Heart right ventricle (tissue), 16 donors: ENCODE results near the gene TCF3. TPM values are rescaled to one million over a fixed set of nuclear protein-coding genes. Genes with fewer than 3 reads are reported as not detected.

Experiments
- ATAC-seq, 8 donors: fragments of 200-7000 bp; cut with Tn5 transposase; one replicate each; pipeline ENCODE4 v1.9.1; 2020; ENCODE audit warnings: mild to moderate bottlenecking in 8 of 8, moderate library complexity in 8 of 8, moderate number of reproducible peaks in 1 of 8
- DNase-seq, 2 donors: peaks; one replicate each; pipeline ENCODE4 v3.0.0-alpha.2; 2020
- H3K27ac ChIP-seq, 10 donors: fragments of 200-600 bp; sonication (generic) in 2 of 10; one replicate each; pipeline versions ENCODE4 v1.5.0 to v1.8.0; 2020 to 2022; ENCODE audit warnings: mild to moderate bottlenecking in 3 of 10
- H3K27me3 ChIP-seq, 7 donors: fragments of 200-600 bp; one replicate each; pipeline ENCODE4 v1.8.0; 2021 to 2022; ENCODE audit warnings: mild to moderate bottlenecking in 2 of 7
- H3K36me3 ChIP-seq, 9 donors: fragments of 200-600 bp; sonication (generic) in 1 of 9; one replicate each; pipeline versions ENCODE4 v1.5.0 to v1.8.0; 2020 to 2022; ENCODE audit warnings: mild to moderate bottlenecking in 2 of 9
- H3K4me1 ChIP-seq, 9 donors: fragments of 200-600 bp; sonication (generic) in 1 of 9; one replicate each; pipeline versions ENCODE4 v1.5.0 to v1.8.0; 2020 to 2022; ENCODE audit warnings: mild to moderate bottlenecking in 4 of 9
- H3K4me3 ChIP-seq, 10 donors: fragments of 200-600 bp; sonication (generic) in 2 of 10; one replicate each; pipeline versions ENCODE4 v1.5.0 to v1.8.0; 2020 to 2022; ENCODE audit warnings: mild to moderate bottlenecking in 7 of 10, moderate library complexity in 2 of 10
- H3K9me3 ChIP-seq, 11 donors: fragments of 200-600 bp in 10 of 11; sonication (generic) in 2 of 11; one replicate each; pipeline versions ENCODE4 v1.5.0 to v1.8.0; 2013 to 2022; ENCODE audit warnings: mild to moderate bottlenecking in 2 of 11, control low read depth in 1 of 11, moderate library complexity in 1 of 11
- WGBS, 2 donors: extraction: QIAGEN DNeasy Blood & Tissue Kit; methylation state at CpG; one replicate each; pipeline ENCODE4 v1.1.7; 2013; ENCODE audit warnings: inconsistent platforms in 1 of 2; 5-methylcytosine and 5-hydroxymethylcytosine counted together
- intact Hi-C, 10 donors: fragments of 100-400 bp; cut with DNase I; formaldehyde crosslinking; loops; one replicate each; pipeline versions ENCODE4 v1.11.1 to v1.14.2; 2022
- polyA plus RNA-seq, 2 donors: library from polyadenylated mRNA; stranded (reverse); fragments of 200-250 nt; gene quantifications; one replicate each; pipeline ENCODE4 v1.2.3, GENCODE V29; 2013
- total RNA-seq, 10 donors: library from RNA; stranded (reverse); fragmentation: NEBNext Ultra II Directional in 3 of 10; extraction: Animal tissue kit (Norgen Biotek cat#: 25700) in 3 of 10; gene quantifications; one replicate each; pipeline versions ENCODE4 v1.2.1 to v1.2.4, GENCODE V29; 2021 to 2023
- TF ChIP-seq, protein P1 (sequence below), 9 donors: fragments of 200-600 bp; sonication (generic) in 2 of 9; IDR thresholded peaks; one replicate each; pipeline versions ENCODE4 v1.5.0 to v1.8.0; 2021 to 2022; ENCODE audit warnings: antibody characterized with exemption in 9 of 9, mild to moderate bottlenecking in 5 of 9, moderate library complexity in 1 of 9
- donor health status: Arrhythmogenic right ventricular cardiomyopathy.
- donor health status: ischemic (EF 13 %, LVEDD 7.1; RV severe dilation, severe dysfunction).
- donor health status: healthy with polysubstance abuse.
- donor health status: DM: no; HTN: yes; CAD: no.
- donor health status: DM: no; HTN: no; CAD: no.
- donor health status: ischemic (EF 25% LVEDD 6.9; RV normal size, moderate dysfunction).
- donor health status: ischemic (EF 25% LVEDD 5.7; RV mildly dilated, moderate dysfunction).
- donor health status: healthy.
- donor health status: DM: yes; HTN: yes; CAD: no.
- donor health status: Ischemic cardiomyopathy.
- donor health status: ischemic (EF 35%, LVEDD 5.7; RV mildly dilated, moderate dysfunction).
- donor health status: nonischemic (EF 11% LVEDD 7.7; RV severe dilation, severe dysfunction).
- donor health status: DM: yes; HTN: yes; CAD: no.
- donor health status: PGD.
- donor health status: ischemic (EF 29% LVEDD 5.4; RV normal size, mild dysfunction).
- donor health status: nonischemic (EF 23%, LVEDD 6.1; RV moderate dilation, normal function).

The TCF3 gene
- total and polyA plus RNA-seq, 12 donors, result 12.4 to 38.1 (median 19.5) TPM

DNA sequence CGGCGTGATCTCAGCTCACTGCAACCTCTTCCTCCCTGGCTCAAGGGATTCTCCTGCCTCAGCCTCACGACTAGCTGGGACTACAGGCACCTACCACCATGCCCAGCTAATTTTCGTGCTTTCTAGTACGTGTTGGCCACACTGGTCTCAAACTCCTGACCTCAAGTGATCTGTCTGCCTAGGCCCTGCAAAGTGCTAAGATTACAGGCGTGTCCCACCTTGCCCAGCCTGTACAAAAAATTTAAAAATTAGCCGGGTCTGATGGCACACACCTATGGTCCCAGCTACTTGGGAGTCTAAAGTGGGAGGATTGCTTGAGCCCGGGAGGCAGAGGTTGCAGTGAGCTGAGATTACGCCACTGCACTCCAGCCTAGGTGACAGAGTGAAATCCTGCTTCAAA, 79.6 kb downstream of the TCF3 start:
- no peak overlapping the region for H3K4me3 ChIP-seq
- intact Hi-C loops, result no loop called here
- TF ChIP-seq, protein P1, sequence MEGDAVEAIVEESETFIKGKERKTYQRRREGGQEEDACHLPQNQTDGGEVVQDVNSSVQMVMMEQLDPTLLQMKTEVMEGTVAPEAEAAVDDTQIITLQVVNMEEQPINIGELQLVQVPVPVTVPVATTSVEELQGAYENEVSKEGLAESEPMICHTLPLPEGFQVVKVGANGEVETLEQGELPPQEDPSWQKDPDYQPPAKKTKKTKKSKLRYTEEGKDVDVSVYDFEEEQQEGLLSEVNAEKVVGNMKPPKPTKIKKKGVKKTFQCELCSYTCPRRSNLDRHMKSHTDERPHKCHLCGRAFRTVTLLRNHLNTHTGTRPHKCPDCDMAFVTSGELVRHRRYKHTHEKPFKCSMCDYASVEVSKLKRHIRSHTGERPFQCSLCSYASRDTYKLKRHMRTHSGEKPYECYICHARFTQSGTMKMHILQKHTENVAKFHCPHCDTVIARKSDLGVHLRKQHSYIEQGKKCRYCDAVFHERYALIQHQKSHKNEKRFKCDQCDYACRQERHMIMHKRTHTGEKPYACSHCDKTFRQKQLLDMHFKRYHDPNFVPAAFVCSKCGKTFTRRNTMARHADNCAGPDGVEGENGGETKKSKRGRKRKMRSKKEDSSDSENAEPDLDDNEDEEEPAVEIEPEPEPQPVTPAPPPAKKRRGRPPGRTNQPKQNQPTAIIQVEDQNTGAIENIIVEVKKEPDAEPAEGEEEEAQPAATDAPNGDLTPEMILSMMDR (IDR thresholded peaks at IDR 0.05), result no peak
- H3K36me3 ChIP-seq, result peaks cover 0 to 21% (median 1%) of the 10 kb centered on the region in 9 donors
- 86 to 87% methylated on average over 9 of the region's 9 CpGs for WGBS, 2 donors
- no peak for ATAC-seq
- no peaks in the 10 kb centered on the region for H3K27me3 ChIP-seq
- peaks cover 3 to 19% (median 6%) of the 10 kb centered on the region in 9 donors for H3K4me1 ChIP-seq
- no peak overlapping the region for H3K27ac ChIP-seq
- no peaks in the 10 kb centered on the region for H3K9me3 ChIP-seq
- DNase-seq, result no peak

DNA sequence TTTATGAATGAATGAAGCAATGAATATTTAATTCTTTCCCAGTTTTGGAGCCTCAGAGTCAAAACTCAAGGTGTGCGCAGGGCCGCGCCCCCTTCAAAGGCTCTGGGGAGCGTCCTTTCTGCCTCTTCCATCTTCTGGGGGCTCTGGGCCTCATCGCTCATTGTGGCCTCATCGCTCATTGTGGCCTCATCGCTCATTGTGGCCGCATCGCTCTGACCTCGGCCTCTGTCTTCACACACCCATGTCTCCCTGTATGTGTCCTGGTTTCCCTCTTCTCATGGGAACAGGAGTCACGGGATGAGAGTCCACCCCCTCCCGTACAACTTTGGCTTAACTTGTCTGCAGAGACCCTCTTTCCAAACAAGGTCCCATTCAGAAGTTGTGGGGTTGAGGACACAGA, 81.1 kb downstream of the TCF3 start:
- no peak for DNase-seq
- no peak overlapping the region for H3K4me3 ChIP-seq
- peaks cover 0 to 7% (median 0%) of the 10 kb centered on the region in 9 donors for H3K36me3 ChIP-seq
- no peak for ATAC-seq
- peaks cover 0 to 10% (median 0%) of the 10 kb centered on the region in 7 donors for H3K27me3 ChIP-seq
- intact Hi-C loops, result no loop called here
- no peak overlapping the region for H3K27ac ChIP-seq
- H3K9me3 ChIP-seq, result no peaks in the 10 kb centered on the region
- TF ChIP-seq, protein P1 (IDR thresholded peaks at IDR 0.05), result no peak
- WGBS, 2 donors, result 91 to 93% methylated on average over 12 of the region's 12 CpGs
- peaks cover 3 to 10% (median 6%) of the 10 kb centered on the region in 9 donors for H3K4me1 ChIP-seq

DNA sequence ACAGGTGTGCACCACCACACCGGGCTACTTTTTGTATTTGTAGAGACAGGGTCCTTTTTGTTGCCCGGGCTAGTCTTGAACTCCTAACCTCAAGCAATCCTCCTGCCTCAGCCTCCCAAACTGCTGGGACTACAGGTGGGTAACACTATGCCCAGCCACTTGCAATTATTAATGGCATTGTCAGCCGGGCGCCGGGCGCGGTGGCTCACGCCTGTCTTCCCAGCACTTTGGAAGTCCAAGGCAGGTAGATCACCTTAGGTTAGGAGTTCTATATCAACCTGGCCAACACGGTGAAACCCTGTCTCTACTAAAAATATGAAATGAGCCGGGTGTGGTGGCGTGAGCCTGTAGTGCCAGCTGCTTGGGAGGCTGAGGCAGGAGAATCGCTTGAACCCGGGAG, 81.6 kb downstream of the TCF3 start:
- H3K27ac ChIP-seq, result no peak overlapping the region
- peaks cover 0 to 10% (median 0%) of the 10 kb centered on the region in 7 donors for H3K27me3 ChIP-seq
- DNase-seq (no peak), ATAC-seq (no peak)
- H3K4me3 ChIP-seq, result no peak overlapping the region
- WGBS, 2 donors, result 96% methylated on average over 13 of the region's 13 CpGs
- H3K9me3 ChIP-seq, result no peaks in the 10 kb centered on the region
- intact Hi-C loops, result no loop called here
- peaks cover 3 to 15% (median 10%) of the 10 kb centered on the region in 9 donors for H3K4me1 ChIP-seq
- peaks cover 0 to 2% (median 0%) of the 10 kb centered on the region in 9 donors for H3K36me3 ChIP-seq
- TF ChIP-seq, protein P1 (IDR thresholded peaks at IDR 0.05), result no peak

DNA sequence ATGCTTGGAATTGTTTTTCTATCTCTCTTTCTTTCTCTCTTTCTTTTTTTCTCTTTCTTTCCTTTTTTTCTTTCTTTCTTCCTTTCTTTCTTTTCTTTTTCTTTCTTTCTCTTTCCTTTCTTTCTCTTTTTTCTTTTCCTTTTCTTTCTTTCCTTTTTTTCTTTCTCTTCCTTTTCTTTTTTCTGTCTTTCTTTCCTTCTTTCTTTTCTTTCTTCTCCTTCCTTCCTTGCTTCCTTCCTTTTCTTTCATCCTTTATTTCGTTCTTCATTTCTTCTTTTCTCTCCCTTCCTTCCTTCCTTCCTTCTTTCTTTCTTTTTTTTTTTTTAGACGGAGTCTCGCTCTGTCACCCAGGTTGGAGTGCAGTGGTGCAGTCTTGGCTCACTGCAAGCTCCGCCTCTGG, 82.4 kb downstream of the TCF3 start:
- intact Hi-C loops, result no loop called here
- no peak overlapping the region for H3K4me3 ChIP-seq
- TF ChIP-seq, protein P1 (IDR thresholded peaks at IDR 0.05), result no peak
- ATAC-seq (no peak), DNase-seq (no peak)
- no peaks in the 10 kb centered on the region for H3K36me3 ChIP-seq
- H3K27ac ChIP-seq, result no peak overlapping the region
- H3K9me3 ChIP-seq, result no peaks in the 10 kb centered on the region
- peaks cover 0 to 10% (median 0%) of the 10 kb centered on the region in 7 donors for H3K27me3 ChIP-seq
- 75 to 78% methylated on average over 4 of the region's 4 CpGs for WGBS, 2 donors
- peaks cover 3 to 19% (median 12%) of the 10 kb centered on the region in 9 donors for H3K4me1 ChIP-seq
